ENCODE measurements around the gene DLX2. TPM values are rescaled to one million over a fixed set of nuclear protein-coding genes. Genes with fewer than 3 reads are reported as not detected.

DLX2 gene
- total RNA-seq, 1 donor from 2014 or later, result not detected

DNA sequence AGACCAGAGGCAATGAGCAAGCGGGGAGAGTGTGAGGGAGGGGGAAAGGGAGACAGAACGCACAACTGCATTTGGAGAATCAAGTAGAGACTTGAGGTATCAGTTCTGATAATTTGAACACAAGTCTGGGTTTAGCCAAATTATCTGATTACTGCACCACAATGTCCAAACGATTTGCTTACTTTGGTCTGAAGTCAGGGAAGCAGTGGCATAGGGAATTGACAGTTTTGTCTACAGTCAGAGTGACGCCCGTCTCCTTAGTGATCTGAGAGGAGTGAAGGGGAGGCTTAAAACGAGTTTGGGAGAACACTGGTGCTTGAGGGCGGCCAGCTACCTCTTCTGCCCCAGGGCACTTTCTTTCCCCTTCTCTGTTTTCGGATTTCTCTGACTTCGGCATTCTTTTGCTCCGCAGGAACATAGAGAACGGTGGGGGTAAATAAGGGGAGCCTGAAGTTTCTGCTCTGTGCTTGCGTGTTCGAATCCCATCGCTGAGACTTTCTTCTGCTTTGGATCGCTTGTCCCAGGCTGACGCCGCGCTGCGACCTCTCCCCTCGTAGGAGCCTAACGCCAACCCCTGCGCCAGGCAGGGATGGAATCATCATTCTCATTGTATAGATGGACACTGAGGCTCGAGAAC is 2.9 kb upstream of the DLX2 start:
- no peaks in the 10 kb centered on the region for H3K9me3 Mint-ChIP-seq
- H3K27ac Mint-ChIP-seq, result no peak overlapping the region
- Histone ChIP-seq H3K9ac (no peak overlapping the region), H3K4me1 (peaks cover 31% of the 10 kb centered on the region), H3F3A (ENCODE audit: low read depth) (peaks cover 52% of the 10 kb centered on the region), H3K27me3 (peaks cover 100% of the 10 kb centered on the region), H3K79me2 (ENCODE audit: low read depth) (no peaks in the 10 kb centered on the region), H2AFZ (replicated peaks) (peak overlapping the region; percentile 87), H4K20me1 (ENCODE audit: low read depth) (peaks cover 32% of the 10 kb centered on the region), H3K9me3 (ENCODE audit: low read depth) (no peaks in the 10 kb centered on the region), H3K27ac (no peak overlapping the region), H3K4me3 (peak overlapping the region; percentile 45), H3K4me2 (peak overlapping the region; percentile 76), H3K36me3 (no peaks in the 10 kb centered on the region)
- peak; percentile 33 for DNase-seq (ENCODE audit: low spot score)
- peaks cover 42% of the 10 kb centered on the region for H3K4me1 Mint-ChIP-seq
- H3K27me3 Mint-ChIP-seq (ENCODE audit: insufficient read depth, low read depth), result peaks cover 78% of the 10 kb centered on the region
- TF ChIP-seq EZH2 (IDR thresholded peaks at IDR 0.05), result peak; percentile 69
- TF ChIP-seq EZH2phosphoT487 (IDR thresholded peaks at IDR 0.05), result peak; percentile 61
- TF ChIP-seq, protein P1, sequence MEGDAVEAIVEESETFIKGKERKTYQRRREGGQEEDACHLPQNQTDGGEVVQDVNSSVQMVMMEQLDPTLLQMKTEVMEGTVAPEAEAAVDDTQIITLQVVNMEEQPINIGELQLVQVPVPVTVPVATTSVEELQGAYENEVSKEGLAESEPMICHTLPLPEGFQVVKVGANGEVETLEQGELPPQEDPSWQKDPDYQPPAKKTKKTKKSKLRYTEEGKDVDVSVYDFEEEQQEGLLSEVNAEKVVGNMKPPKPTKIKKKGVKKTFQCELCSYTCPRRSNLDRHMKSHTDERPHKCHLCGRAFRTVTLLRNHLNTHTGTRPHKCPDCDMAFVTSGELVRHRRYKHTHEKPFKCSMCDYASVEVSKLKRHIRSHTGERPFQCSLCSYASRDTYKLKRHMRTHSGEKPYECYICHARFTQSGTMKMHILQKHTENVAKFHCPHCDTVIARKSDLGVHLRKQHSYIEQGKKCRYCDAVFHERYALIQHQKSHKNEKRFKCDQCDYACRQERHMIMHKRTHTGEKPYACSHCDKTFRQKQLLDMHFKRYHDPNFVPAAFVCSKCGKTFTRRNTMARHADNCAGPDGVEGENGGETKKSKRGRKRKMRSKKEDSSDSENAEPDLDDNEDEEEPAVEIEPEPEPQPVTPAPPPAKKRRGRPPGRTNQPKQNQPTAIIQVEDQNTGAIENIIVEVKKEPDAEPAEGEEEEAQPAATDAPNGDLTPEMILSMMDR (IDR thresholded peaks at IDR 0.05), result no peak
- H3K4me3 Mint-ChIP-seq, result peak overlapping the region; percentile 46
- H3K36me3 Mint-ChIP-seq, result no peaks in the 10 kb centered on the region

DNA sequence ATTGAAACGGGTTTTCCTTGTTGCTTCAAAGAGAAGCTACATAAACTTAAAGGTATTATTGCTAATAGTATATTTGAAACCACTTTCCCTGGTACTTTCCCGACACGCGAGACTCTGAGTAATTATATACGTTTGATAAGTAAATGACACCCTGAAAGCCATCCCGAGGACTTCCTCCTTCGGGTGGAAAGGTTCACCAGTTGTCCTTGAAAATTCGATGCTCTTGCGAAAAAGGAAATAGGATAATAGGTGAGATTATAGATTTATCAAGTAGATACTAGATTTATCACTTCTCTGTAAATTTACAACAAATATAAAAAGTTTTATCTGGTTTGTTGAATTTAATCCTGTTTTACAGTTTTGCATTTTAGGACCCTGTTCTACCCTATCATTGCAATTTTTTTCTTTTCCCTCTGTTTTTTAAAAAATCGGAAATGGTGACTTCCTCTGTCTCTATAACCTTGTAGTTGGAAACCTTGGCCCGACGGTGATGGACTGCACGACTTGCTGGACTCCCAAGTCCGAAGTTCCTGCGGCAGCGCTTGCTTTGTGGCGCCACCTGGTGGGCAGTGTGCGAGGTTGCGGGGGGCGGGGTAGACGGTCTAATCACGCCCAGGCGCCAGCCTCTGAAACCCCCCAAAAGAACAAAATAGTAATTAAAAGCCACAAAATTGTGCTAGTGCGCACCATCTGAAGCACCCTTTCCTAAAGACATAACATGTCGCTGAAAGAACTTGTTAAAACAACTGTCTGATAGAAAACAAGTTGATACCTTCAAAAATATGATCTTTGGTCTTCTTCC is 972 bp upstream of the DLX2 start:
- Mint-ChIP-seq H3K9me3 (no peaks in the 10 kb centered on the region), H3K36me3 (no peaks in the 10 kb centered on the region), H3K27ac (no peak overlapping the region), H3K4me1 (peaks cover 45% of the 10 kb centered on the region), H3K4me3 (peak overlapping the region; percentile 85), H3K27me3 (ENCODE audit: insufficient read depth, low read depth) (peaks cover 85% of the 10 kb centered on the region)
- Histone ChIP-seq H3K27ac (no peak overlapping the region), H3K4me3 (peak overlapping the region; percentile 54), H3K4me1 (peaks cover 38% of the 10 kb centered on the region), H3F3A (ENCODE audit: low read depth) (peaks cover 63% of the 10 kb centered on the region), H2AFZ (replicated peaks) (no peak overlapping the region), H3K36me3 (no peaks in the 10 kb centered on the region), H3K4me2 (peak overlapping the region; percentile 80), H3K27me3 (peaks cover 100% of the 10 kb centered on the region), H3K9ac (no peak overlapping the region), H4K20me1 (ENCODE audit: low read depth) (peaks cover 50% of the 10 kb centered on the region), H3K9me3 (ENCODE audit: low read depth) (no peaks in the 10 kb centered on the region), H3K79me2 (ENCODE audit: low read depth) (no peaks in the 10 kb centered on the region)
- peak; percentile 90 for DNase-seq (ENCODE audit: low spot score)
- TF ChIP-seq, protein P1 (IDR thresholded peaks at IDR 0.05), result peak; percentile 96
- TF ChIP-seq EZH2phosphoT487 (IDR thresholded peaks at IDR 0.05) (no peak), EZH2 (IDR thresholded peaks at IDR 0.05) (peak; percentile 71)

DNA sequence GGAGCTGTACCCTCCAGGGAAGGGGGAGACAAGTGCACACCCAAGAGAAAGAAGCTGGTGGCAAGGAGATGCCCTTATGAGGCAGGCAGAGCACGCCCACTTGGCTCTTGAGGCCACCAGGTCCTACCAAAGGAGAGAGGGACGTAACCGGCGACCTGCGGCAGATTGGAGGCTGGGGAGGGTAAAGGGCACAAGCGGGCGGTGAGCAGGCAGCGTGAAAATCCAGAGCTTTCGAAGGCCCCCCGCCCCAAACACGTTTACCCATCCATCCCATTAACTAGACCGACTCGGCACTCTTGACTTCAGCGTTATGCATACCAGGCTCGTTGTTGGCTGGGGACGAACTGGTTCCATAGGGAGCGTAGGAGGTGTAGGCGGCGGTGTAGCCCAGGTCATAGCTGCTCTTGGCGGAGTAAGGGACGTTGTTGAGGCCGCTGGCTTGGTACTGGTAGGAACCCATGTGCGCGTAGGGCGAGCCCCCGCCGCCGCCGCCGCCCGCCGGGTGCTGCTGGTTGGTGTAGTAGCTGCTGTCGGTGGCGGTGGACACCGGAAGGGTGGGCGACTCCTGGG is 794 bp downstream of the DLX2 start:
- Histone ChIP-seq H3K4me2 (peak overlapping the region; percentile 80), H3K4me1 (peaks cover 45% of the 10 kb centered on the region), H3F3A (ENCODE audit: low read depth) (peaks cover 76% of the 10 kb centered on the region), H3K4me3 (peak overlapping the region; percentile 54), H3K36me3 (no peaks in the 10 kb centered on the region), H3K9ac (no peak overlapping the region), H4K20me1 (ENCODE audit: low read depth) (peaks cover 63% of the 10 kb centered on the region), H3K27ac (no peak overlapping the region), H2AFZ (replicated peaks) (peak overlapping the region; percentile 69), H3K79me2 (ENCODE audit: low read depth) (no peaks in the 10 kb centered on the region), H3K9me3 (ENCODE audit: low read depth) (no peaks in the 10 kb centered on the region), H3K27me3 (peaks cover 100% of the 10 kb centered on the region)
- Mint-ChIP-seq H3K27me3 (ENCODE audit: insufficient read depth, low read depth) (peaks cover 82% of the 10 kb centered on the region), H3K4me1 (peaks cover 44% of the 10 kb centered on the region), H3K9me3 (no peaks in the 10 kb centered on the region), H3K4me3 (peak overlapping the region; percentile 85), H3K36me3 (no peaks in the 10 kb centered on the region), H3K27ac (no peak overlapping the region)
- TF ChIP-seq EZH2 (IDR thresholded peaks at IDR 0.05) (peak; percentile 90), EZH2phosphoT487 (IDR thresholded peaks at IDR 0.05) (peak; percentile 55)
- TF ChIP-seq, protein P1 (IDR thresholded peaks at IDR 0.05), result no peak
- DNase-seq (ENCODE audit: low spot score), result peak; percentile 51
